Transverse colon (tissue), 4 donors: ENCODE measurements around the gene UNC45A. TPM values are rescaled to one million over a fixed set of nuclear protein-coding genes. Genes with fewer than 3 reads are reported as not detected.
A peak's percentile ranks its signal among the peaks of the same experiment; 100 is the strongest.
"Not testable (repeated sequence)": the region's sequence is repeated elsewhere in the genome, so short reads cannot be mapped to it uniquely, and the experiment has no call there.

ENCODE experiments used
- DNase-seq: peaks from one replicate; pipeline ENCODE4 v3.0.0-alpha.2; 2019
- H3K27ac ChIP-seq, 4 donors: fragments of 200-600 bp; sonication (generic); 2 replicates each; pipeline ENCODE4 v1.5.1; 2016 to 2018; ENCODE audit warnings: inconsistent platforms in 4 of 4
- H3K27me3 ChIP-seq: fragments of 200-600 bp; sonication (generic); 2 replicates; pipeline ENCODE4 v1.5.1; 2017; ENCODE audit warnings: inconsistent platforms
- H3K36me3 ChIP-seq, 4 donors: fragments of 200-600 bp; sonication (generic); 2 replicates each; pipeline ENCODE4 v1.5.1; 2017 to 2019; ENCODE audit warnings: inconsistent platforms in 4 of 4
- H3K4me1 ChIP-seq, 4 donors: fragments of 200-600 bp; sonication (generic); 2 replicates each; pipeline ENCODE4 v1.5.1; 2017 to 2020; ENCODE audit warnings: inconsistent platforms in 4 of 4
- H3K4me3 ChIP-seq, 4 donors: fragments of 200-600 bp; sonication (generic); 1 replicate in 1 of 4; 2 replicates in 3 of 4; pipeline versions ENCODE4 v1.5.1 to v1.6.1; 2017 to 2019; ENCODE audit warnings: inconsistent platforms in 4 of 4
- H3K9me3 ChIP-seq, 2 donors: fragments of 200-600 bp; sonication (generic); 2 replicates each; pipeline ENCODE4 v1.5.1; 2017 to 2019; ENCODE audit warnings: inconsistent platforms in 2 of 2
- EP300 ChIP-seq: sonication (generic); formaldehyde crosslinking; IDR thresholded peaks from one replicate; pipeline ENCODE4 v1.6.1; 2017; ENCODE audit warnings: antibody characterized with exemption, low read depth
- POLR2A ChIP-seq: fragments of 450-650 bp; IDR thresholded peaks from one replicate; pipeline ENCODE4 v1.6.1; 2016; ENCODE audit warnings: antibody characterized with exemption, mild to moderate bottlenecking, moderate library complexity
- POLR2AphosphoS5 ChIP-seq, 3 donors: sonication (generic); formaldehyde crosslinking; IDR thresholded peaks; one replicate each; pipeline ENCODE4 v1.6.1; 2016; ENCODE audit warnings: antibody characterized with exemption in 3 of 3
- WGBS, 2 donors: methylation state at CpG; one replicate each; pipeline ENCODE4 v1.1.5; 2018; ENCODE audit warnings: low coverage in 1 of 2; 5-methylcytosine and 5-hydroxymethylcytosine counted together
- in situ Hi-C, 4 donors: fragments of 200-750 bp; cut with MboI; loops; one replicate each; pipeline versions ENCODE4 v1.15.0 to v1.15.1; 2017; ENCODE audit warnings: low sequenced_read_pairs in 3 of 4, low pct_ligation_motif_present in 1 of 4, low pct_unique_long_range_greater_than_20kb in 1 of 4
- intact Hi-C: fragments of 100-400 bp; cut with DNase I; formaldehyde crosslinking; loops from one replicate; pipeline ENCODE4 v1.15.1; 2023; ENCODE audit warnings: low total_unique reads
- total RNA-seq, 4 donors: library from RNA; depleted of rRNA; stranded (reverse); fragments of >200 nt; gene quantifications; one replicate each; pipeline ENCODE4 v1.1.0, GENCODE V29; 2016
- TF ChIP-seq, protein P1 (sequence below), 5 experiments: fragments of 200-600 bp in 3 of 5; fragments of 450-650 bp in 2 of 5; sonication (generic) in 3 of 5; IDR thresholded peaks; 1 replicate in 2 of 5; 2 replicates in 3 of 5; pipeline ENCODE4 v1.5.1; 2016 to 2017; ENCODE audit warnings: antibody characterized with exemption in 5 of 5, inconsistent platforms in 3 of 5, mild to moderate bottlenecking in 2 of 5, moderate library complexity in 1 of 5

UNC45A gene
- total RNA-seq, 4 donors from 2014 or later: 34.4 to 142 (median 52.9) TPM

DNA sequence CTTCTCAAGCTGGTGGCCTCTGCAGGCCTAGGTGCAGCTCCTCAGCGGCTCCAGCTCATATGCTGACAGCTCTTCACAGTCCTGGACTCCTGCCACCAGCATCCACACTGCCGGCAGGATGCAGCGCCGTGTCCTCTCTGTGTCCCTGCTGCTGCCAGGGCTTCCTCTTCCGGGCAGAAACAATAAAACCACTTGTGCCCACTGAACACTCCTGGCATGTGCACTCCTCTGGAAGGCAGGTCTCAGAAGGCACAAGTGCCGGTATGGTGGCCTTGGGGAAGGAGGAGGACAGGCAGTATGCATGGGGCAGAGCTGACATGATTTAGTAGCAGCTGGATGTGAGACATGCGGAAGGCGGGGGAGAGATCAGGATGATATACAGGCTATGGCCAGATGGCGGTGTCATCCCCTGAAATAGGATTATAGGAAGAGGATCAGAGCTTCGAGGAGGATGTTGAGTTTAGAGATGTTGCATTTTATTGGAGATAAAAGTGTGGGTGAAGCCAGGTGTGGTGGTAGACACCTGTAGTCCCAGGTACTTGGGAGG is 39.4 kb upstream of the UNC45A start:
- Histone ChIP-seq H3K4me1 (no peaks in the 10 kb centered on the region), H3K27me3 (no peaks in the 10 kb centered on the region), H3K9me3 (no peaks in the 10 kb centered on the region), H3K4me3 (no peak overlapping the region), H3K36me3 (no peaks in the 10 kb centered on the region), H3K27ac (no peak overlapping the region)
- intact Hi-C loops (no loop called here), in situ Hi-C loops (loop anchor here in 2 of 4 donors (25.0 kb wide), 2 partner anchors 233 to 583 kb away; no protein-coding TSS in a partner anchor)
- DNase-seq: no peak
- WGBS, 2 donors: 70 to 77% methylated on average over 5 to 9 of the region's 10 CpGs
- TF ChIP-seq POLR2AphosphoS5 (IDR thresholded peaks at IDR 0.05) (no peak), POLR2A (no peak), EP300 (no peak)
- TF ChIP-seq, protein P1, sequence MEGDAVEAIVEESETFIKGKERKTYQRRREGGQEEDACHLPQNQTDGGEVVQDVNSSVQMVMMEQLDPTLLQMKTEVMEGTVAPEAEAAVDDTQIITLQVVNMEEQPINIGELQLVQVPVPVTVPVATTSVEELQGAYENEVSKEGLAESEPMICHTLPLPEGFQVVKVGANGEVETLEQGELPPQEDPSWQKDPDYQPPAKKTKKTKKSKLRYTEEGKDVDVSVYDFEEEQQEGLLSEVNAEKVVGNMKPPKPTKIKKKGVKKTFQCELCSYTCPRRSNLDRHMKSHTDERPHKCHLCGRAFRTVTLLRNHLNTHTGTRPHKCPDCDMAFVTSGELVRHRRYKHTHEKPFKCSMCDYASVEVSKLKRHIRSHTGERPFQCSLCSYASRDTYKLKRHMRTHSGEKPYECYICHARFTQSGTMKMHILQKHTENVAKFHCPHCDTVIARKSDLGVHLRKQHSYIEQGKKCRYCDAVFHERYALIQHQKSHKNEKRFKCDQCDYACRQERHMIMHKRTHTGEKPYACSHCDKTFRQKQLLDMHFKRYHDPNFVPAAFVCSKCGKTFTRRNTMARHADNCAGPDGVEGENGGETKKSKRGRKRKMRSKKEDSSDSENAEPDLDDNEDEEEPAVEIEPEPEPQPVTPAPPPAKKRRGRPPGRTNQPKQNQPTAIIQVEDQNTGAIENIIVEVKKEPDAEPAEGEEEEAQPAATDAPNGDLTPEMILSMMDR (IDR thresholded peaks at IDR 0.05): no peak

DNA sequence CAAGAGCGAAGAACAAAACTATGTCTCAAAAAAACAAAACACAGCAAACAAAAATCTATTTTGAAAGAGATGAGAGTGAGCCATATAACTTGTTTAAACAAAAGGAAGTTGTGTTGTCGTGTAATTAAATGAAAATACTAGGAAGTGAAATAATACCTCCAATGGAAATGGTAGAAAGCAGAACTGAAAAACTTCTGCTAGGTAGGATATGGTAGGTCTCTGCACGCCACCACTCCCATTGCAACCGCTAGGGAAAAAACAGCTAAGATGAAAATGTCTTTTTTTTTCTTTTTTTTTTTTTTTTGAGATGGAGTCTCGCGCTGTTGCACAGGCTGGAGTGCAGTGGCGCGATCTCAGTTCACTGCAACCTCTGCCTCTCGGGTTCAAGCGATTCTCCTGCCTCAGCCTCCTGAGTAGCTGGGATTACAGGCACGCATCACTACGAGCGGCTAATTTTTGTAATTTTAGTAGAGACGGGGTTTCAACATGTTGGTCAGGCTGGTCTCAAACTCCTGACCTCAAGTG is 37.9 kb upstream of the UNC45A start:
- 75 to 83% methylated on average over 6 to 14 of the region's 14 CpGs for WGBS, 2 donors
- H3K9me3 ChIP-seq, H3K27me3 ChIP-seq, H3K27ac ChIP-seq, intact Hi-C loops, H3K36me3 ChIP-seq, DNase-seq, H3K4me3 ChIP-seq, H3K4me1 ChIP-seq: not testable (repeated sequence)
- in situ Hi-C loops: loop anchor here in 2 of 4 donors (25.0 kb wide), 2 partner anchors 235 to 585 kb away; no protein-coding TSS in a partner anchor

DNA sequence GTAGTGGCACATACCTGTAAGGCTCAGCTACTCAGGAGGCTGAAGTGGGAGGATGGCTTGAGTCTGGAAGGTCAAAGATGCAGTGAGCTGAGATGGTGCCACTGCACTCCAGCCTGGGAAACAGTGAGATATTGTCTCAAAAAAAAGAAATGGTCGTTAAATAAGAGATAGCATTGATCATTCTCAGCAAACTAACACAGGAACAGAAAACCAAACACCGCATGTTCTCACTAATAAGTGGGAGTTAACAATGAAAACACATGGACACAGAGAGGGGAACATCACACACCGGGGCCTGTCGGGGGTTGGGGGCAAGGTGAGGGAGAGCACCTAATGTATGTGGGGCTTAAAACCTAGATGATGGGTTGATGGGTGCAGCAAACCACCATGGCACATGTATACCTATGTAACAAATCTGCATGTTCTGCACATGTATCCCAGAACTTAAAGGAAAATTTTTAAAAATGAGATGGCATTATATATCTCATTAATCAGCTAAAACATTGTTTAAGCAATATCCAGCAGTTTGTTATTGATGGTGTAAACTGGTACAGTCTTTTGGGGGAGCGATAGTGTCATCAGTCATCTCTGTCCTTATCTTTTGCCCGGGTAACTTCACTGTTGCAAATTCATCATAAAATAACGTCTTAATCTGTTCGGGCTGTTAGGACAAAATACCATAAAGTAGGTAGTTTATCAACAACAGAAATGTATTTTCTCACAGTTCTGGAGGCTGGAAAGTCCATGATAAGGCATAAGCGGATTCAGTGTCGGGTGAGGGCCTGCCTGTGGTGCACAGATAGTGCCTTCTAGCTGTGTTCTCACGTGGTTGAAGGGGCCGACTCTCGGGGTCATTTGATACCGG is 33.7 kb upstream of the UNC45A start:
- Histone ChIP-seq H3K4me1 (peaks cover 13 to 19% (median 18%) of the 10 kb centered on the region in 4 donors), H3K4me3 (peak overlapping the region in 1 of 4 donors; percentile 74), H3K36me3 (peaks cover 0 to 5% (median 1%) of the 10 kb centered on the region in 4 donors), H3K27ac (peak overlapping the region; percentile 93 to 99 (median 96)), H3K9me3 (no peaks in the 10 kb centered on the region), H3K27me3 (no peaks in the 10 kb centered on the region)
- WGBS, 2 donors: 43 to 67% methylated on average over 8 to 14 of the region's 14 CpGs
- no peak for DNase-seq
- in situ Hi-C loops (no loop called here), intact Hi-C loops (no loop called here)
- TF ChIP-seq POLR2A (no peak), POLR2AphosphoS5 (IDR thresholded peaks at IDR 0.05) (no peak), EP300 (no peak)
- TF ChIP-seq, protein P1 (IDR thresholded peaks at IDR 0.05): no peak

DNA sequence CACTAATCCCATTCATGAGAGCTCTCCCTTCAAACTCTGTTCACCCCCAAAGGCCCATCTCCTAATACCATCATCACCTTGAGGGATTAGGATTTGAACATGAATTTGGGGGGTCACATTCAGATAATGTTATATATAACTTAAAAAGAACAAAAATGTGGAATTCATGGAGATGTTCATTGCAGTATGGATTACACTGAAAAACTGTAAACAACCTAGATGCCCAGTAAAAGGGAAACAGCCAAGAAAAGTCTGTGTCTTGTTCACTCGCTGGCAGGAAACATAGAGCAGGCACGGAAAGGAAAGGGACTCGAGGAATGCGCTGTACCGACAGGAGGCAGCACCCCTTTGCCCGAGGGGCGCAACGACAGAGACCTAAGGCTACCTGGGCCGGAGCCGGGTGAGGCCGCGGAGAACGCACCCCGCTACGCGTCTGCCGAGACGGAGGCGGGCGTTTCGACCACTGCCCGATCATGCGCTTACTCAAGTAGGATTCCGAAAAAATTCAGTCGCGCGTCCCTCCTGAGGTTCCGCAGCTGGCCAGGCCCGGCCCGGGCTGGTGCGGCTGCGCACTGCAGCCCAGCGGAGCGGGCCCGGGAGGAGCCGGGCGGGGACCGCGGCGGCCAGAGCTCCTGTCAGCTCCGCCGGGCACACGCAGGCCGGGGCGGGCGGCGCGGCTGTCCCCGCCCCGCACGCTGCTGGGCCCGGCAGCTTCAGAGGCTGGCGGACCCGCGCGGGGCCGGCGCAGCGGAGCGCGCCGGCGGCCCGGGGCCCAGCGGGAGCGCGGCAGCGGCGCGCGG is 32.8 kb upstream of the UNC45A start:
- 0% methylated on average over 5 to 70 of the region's 71 CpGs for WGBS, 2 donors
- in situ Hi-C loops (no loop called here), intact Hi-C loops (no loop called here)

More for the DNA sequence above, 32.8 kb upstream of the UNC45A start:
- no peaks in the 10 kb centered on the region for H3K9me3 ChIP-seq
- H3K4me1 ChIP-seq: peaks cover 13 to 19% (median 18%) of the 10 kb centered on the region in 4 donors
- peak; percentile 82 for DNase-seq
- peak overlapping the region; percentile 33 to 92 (median 78) for H3K4me3 ChIP-seq
- TF ChIP-seq POLR2AphosphoS5 (IDR thresholded peaks at IDR 0.05) (peak; percentile 54 to 71 (median 64)), POLR2A (peak; percentile 60), EP300 (no peak)
- TF ChIP-seq, protein P1 (IDR thresholded peaks at IDR 0.05): peak; percentile 76 to 94 (median 79)
- peak overlapping the region; percentile 93 to 99 (median 96) for H3K27ac ChIP-seq
- H3K27me3 ChIP-seq: no peaks in the 10 kb centered on the region
- peaks cover 0 to 14% (median 6%) of the 10 kb centered on the region in 4 donors for H3K36me3 ChIP-seq
